ENCODE results near the gene FAM107B. TPM values are rescaled to one million over a fixed set of nuclear protein-coding genes. Genes with fewer than 3 reads are reported as not detected.

Gene FAM107B
- total RNA-seq, 1 donor from 2014 or later, result 43.0 TPM

DNA sequence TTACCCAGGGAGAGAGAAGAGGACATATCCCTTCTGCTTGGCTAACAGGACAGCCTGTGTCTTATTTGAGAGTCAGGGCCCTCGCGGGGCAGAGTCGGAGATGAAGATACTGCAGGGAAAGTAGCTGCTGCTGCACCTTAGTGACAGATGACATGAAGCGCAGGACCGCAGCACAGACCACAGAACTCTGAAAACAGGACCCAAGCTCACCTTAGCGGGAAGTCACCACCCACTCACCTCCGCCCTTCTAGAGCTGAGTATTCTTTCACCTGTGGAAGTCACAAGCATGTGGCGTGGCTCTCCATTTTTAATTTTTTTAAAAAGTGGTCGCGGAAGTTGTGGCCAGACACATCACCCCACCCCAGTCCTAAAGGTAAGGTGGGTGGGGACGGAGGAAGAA is 191.4 kb downstream of the FAM107B start:
- Histone ChIP-seq H3K27me3 (no peaks in the 10 kb centered on the region), H3K4me1 (peaks cover 9% of the 10 kb centered on the region), H3K9me3 (ENCODE audit: low read depth) (no peaks in the 10 kb centered on the region), H4K20me1 (ENCODE audit: low read depth) (no peaks in the 10 kb centered on the region), H3F3A (ENCODE audit: low read depth) (no peaks in the 10 kb centered on the region), H3K4me2 (no peak overlapping the region), H3K9ac (no peak overlapping the region), H3K36me3 (no peaks in the 10 kb centered on the region), H3K4me3 (no peak overlapping the region), H3K27ac (no peak overlapping the region), H2AFZ (replicated peaks) (no peak overlapping the region), H3K79me2 (ENCODE audit: low read depth) (peaks cover 34% of the 10 kb centered on the region)
- peaks cover 22% of the 10 kb centered on the region for H3K36me3 Mint-ChIP-seq
- no peak overlapping the region for H3K27ac Mint-ChIP-seq
- H3K27me3 Mint-ChIP-seq (ENCODE audit: insufficient read depth, low read depth), result peaks cover 2% of the 10 kb centered on the region
- DNase-seq (ENCODE audit: low spot score), result no peak
- H3K4me3 Mint-ChIP-seq, result no peak overlapping the region
- H3K4me1 Mint-ChIP-seq, result peaks cover 22% of the 10 kb centered on the region
- TF ChIP-seq CTCF (IDR thresholded peaks at IDR 0.05), result no peak
- TF ChIP-seq EZH2phosphoT487 (IDR thresholded peaks at IDR 0.05), result no peak
- no peak for TF ChIP-seq EZH2 (IDR thresholded peaks at IDR 0.05)
- H3K9me3 Mint-ChIP-seq, result peaks cover 6% of the 10 kb centered on the region

DNA sequence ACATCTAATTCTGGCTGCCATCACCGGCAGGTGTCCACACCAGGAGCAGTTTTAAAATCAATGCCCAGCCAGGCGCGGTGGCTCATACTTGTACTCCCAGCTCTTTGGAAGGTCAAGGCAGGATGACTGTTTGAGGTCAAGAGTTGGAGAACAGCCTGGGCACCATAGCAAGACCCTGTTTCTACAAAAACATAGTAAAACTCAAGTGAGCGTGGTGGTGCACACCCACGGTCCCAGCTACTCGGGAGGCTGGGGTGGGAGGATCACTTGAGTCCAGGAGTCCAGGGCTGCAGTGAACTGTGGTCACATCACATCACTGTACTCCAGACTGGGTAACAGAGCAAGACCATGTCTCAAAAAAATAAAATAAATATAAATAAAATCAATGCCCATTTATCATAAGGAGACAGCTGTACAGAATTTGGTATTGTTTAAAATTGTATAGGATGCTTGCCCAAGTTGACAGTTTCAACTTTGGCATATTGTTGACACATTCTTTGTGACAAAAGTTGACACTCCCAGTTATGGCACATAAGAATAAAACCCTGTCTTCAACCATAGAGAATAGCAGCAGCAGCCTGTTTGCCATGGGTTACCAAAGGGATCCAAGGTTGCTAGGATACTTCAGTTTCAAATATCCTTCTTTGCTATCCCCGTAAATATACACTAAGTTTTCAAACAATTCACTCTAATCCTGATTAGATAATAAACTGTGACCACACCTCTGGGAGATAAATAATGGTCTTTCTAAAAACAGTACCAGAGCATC is 193.0 kb downstream of the FAM107B start:
- H3K4me1 ChIP-seq, result peaks cover 9% of the 10 kb centered on the region
- no peaks in the 10 kb centered on the region for H3K9me3 ChIP-seq (ENCODE audit: low read depth)
- H3K4me3 Mint-ChIP-seq, result no peak overlapping the region
- no peak for TF ChIP-seq EZH2 (IDR thresholded peaks at IDR 0.05)
- TF ChIP-seq EZH2phosphoT487 (IDR thresholded peaks at IDR 0.05), result no peak
- no peak for TF ChIP-seq CTCF (IDR thresholded peaks at IDR 0.05)
- H3K27ac Mint-ChIP-seq, result peak overlapping the region; percentile 64
- H3K36me3 ChIP-seq, result no peaks in the 10 kb centered on the region
- peaks cover 4% of the 10 kb centered on the region for H3K27me3 Mint-ChIP-seq (ENCODE audit: insufficient read depth, low read depth)
- H4K20me1 ChIP-seq (ENCODE audit: low read depth), result no peaks in the 10 kb centered on the region
- H3K27me3 ChIP-seq, result no peaks in the 10 kb centered on the region
- H2AFZ ChIP-seq (replicated peaks), result no peak overlapping the region
- H3K79me2 ChIP-seq (ENCODE audit: low read depth), result peaks cover 44% of the 10 kb centered on the region
- DNase-seq (ENCODE audit: low spot score), result no peak
- H3K4me3 ChIP-seq, result no peak overlapping the region
- no peak overlapping the region for H3K9ac ChIP-seq
- peaks cover 8% of the 10 kb centered on the region for H3K9me3 Mint-ChIP-seq
- H3K4me2 ChIP-seq, result no peak overlapping the region
- H3K27ac ChIP-seq, result no peak overlapping the region
- no peaks in the 10 kb centered on the region for H3F3A ChIP-seq (ENCODE audit: low read depth)
- peaks cover 21% of the 10 kb centered on the region for H3K4me1 Mint-ChIP-seq
- peaks cover 21% of the 10 kb centered on the region for H3K36me3 Mint-ChIP-seq

GRCh38 chr10:14580671-14581332 is 193.9 kb downstream of the FAM107B start:
- peak overlapping the region; percentile 31 for H3K27ac Mint-ChIP-seq

More at GRCh38 chr10:14580671-14581332, 193.9 kb downstream of the FAM107B start:
- no peak overlapping the region for H3K4me2 ChIP-seq
- peaks cover 21% of the 10 kb centered on the region for H3K4me1 Mint-ChIP-seq
- H3K9me3 Mint-ChIP-seq, result peaks cover 10% of the 10 kb centered on the region
- peaks cover 43% of the 10 kb centered on the region for H3K79me2 ChIP-seq (ENCODE audit: low read depth)
- H3K27me3 Mint-ChIP-seq (ENCODE audit: insufficient read depth, low read depth), result peaks cover 4% of the 10 kb centered on the region
- TF ChIP-seq EZH2phosphoT487 (IDR thresholded peaks at IDR 0.05) (no peak), EZH2 (IDR thresholded peaks at IDR 0.05) (no peak), CTCF (IDR thresholded peaks at IDR 0.05) (no peak)
- no peaks in the 10 kb centered on the region for H3K27me3 ChIP-seq
- H3K36me3 Mint-ChIP-seq, result peaks cover 25% of the 10 kb centered on the region
- H4K20me1 ChIP-seq (ENCODE audit: low read depth), result no peaks in the 10 kb centered on the region
- H3K4me1 ChIP-seq, result peaks cover 9% of the 10 kb centered on the region
- no peak for DNase-seq (ENCODE audit: low spot score)
- no peak overlapping the region for H2AFZ ChIP-seq (replicated peaks)
- H3K9ac ChIP-seq, result no peak overlapping the region
- no peaks in the 10 kb centered on the region for H3K9me3 ChIP-seq (ENCODE audit: low read depth)
- no peak overlapping the region for H3K4me3 Mint-ChIP-seq
- no peaks in the 10 kb centered on the region for H3F3A ChIP-seq (ENCODE audit: low read depth)
- no peak overlapping the region for H3K27ac ChIP-seq
- H3K36me3 ChIP-seq, result no peaks in the 10 kb centered on the region
- H3K4me3 ChIP-seq, result no peak overlapping the region

Data from neural progenitor cell (in vitro differentiated cells).